ENCODE measurements around the gene KIAA0319L.

KIAA0319L gene

GRCh38 chr1:35386290-35386689 is 170.9 kb downstream of the KIAA0319L start:
- DNase-seq (ENCODE audit: low read depth) = no peak
- no peak for TF ChIP-seq CTCF (conservative IDR thresholded peaks at IDR 0.05; ENCODE audit: low read length)
- no peak overlapping the region for H3K4me3 ChIP-seq (ENCODE audit: low read length)
